HEK293 (cell line): ENCODE data around the gene CHN1.

Source experiments
- CTCF ChIA-PET: fragments of 350-600 bp; formaldehyde crosslinking; extraction: SDS; loops from one replicate; lab custom pipeline; 2021; ENCODE audit warnings: antibody characterized with exemption; lab: Yijun Ruan, JAX
- POLR2A ChIA-PET: fragments of 300-600 bp; formaldehyde crosslinking; extraction: SDS; loops from one replicate; lab custom pipeline; 2020; ENCODE audit warnings: antibody characterized with exemption, inconsistent platforms; lab: Yijun Ruan, JAX
- H3K27ac ChIP-seq: fragments of 200-500 bp; sonication (Bioruptor generic); 2 replicates; pipeline ENCODE4 v1.5.1; 2014; ENCODE audit warnings: low read depth, low read length, control low read depth, inconsistent platforms; ENCODE audit errors: extremely low read depth
- H3K36me3 ChIP-seq, 2 experiments: fragments of 200-500 bp in 1 of 2; sonication (Bioruptor generic) in 1 of 2; 1 replicate in 1 of 2; 2 replicates in 1 of 2; pipeline ENCODE4 v1.5.1; 2014 to 2017; ENCODE audit warnings: inconsistent platforms in 2 of 2, low read length in 2 of 2; ENCODE audit not compliant: control insufficient read depth in 2 of 2, insufficient read depth in 1 of 2
- H3K4me1 ChIP-seq: fragments of 200-500 bp; sonication (Bioruptor generic); 2 replicates; pipeline ENCODE4 v1.5.1; 2014; ENCODE audit warnings: mild to moderate bottlenecking, low read length, inconsistent platforms; ENCODE audit not compliant: control insufficient read depth, insufficient read depth
- H3K4me3 ChIP-seq: 2 replicates; pipeline ENCODE4 v1.5.1; 2011; ENCODE audit warnings: low read depth, mild to moderate bottlenecking, control low read depth, low read length, moderate library complexity
- H3K9me3 ChIP-seq: fragments of 200-500 bp; sonication (Bioruptor generic); 2 replicates; pipeline ENCODE4 v1.5.1; 2014; ENCODE audit warnings: low read depth, low read length, inconsistent platforms; ENCODE audit not compliant: control insufficient read depth, insufficient read depth
- AEBP2 ChIP-seq: fragments of 450-650 bp; formaldehyde crosslinking; IDR thresholded peaks from 2 replicates; pipeline ENCODE4 v1.5.1; 2016; ENCODE audit warnings: missing biosample characterization, missing genetic modification characterization, borderline replicate concordance
- BCL6B ChIP-seq: fragments of 450-650 bp; formaldehyde crosslinking; IDR thresholded peaks from 2 replicates; pipeline ENCODE4 v1.5.1; 2017; ENCODE audit warnings: missing biosample characterization, missing genetic modification characterization
- SCRT2 ChIP-seq: fragments of 450-650 bp; formaldehyde crosslinking; IDR thresholded peaks from 2 replicates; pipeline ENCODE4 v1.5.1; 2016; ENCODE audit warnings: missing biosample characterization, missing genetic modification characterization
- SETDB1 ChIP-seq: IDR thresholded peaks from one replicate; pipeline ENCODE4 v1.6.1; 2017; ENCODE audit warnings: mild to moderate bottlenecking, low read length, moderate library complexity, mixed read lengths; ENCODE audit not compliant: insufficient read length
- SP3 ChIP-seq: fragments of 450-650 bp; formaldehyde crosslinking; IDR thresholded peaks from 2 replicates; pipeline ENCODE4 v1.5.1; 2016; ENCODE audit warnings: missing biosample characterization, missing genetic modification characterization
- TRIM28 ChIP-seq: IDR thresholded peaks from 2 replicates; pipeline ENCODE4 v1.6.1; 2011; ENCODE audit warnings: low read length, control low read depth, borderline replicate concordance
- TSHZ1 ChIP-seq: fragments of 450-650 bp; formaldehyde crosslinking; IDR thresholded peaks from 2 replicates; pipeline ENCODE4 v1.5.1; 2016; ENCODE audit warnings: missing biosample characterization, missing genetic modification characterization, borderline replicate concordance
- ZBTB17 ChIP-seq: fragments of 450-650 bp; formaldehyde crosslinking; IDR thresholded peaks from 2 replicates; pipeline ENCODE4 v1.5.1; 2016; ENCODE audit warnings: missing biosample characterization, missing genetic modification characterization
- ZBTB21 ChIP-seq: fragments of 450-650 bp; formaldehyde crosslinking; IDR thresholded peaks from 2 replicates; pipeline ENCODE4 v1.5.1; 2017; ENCODE audit warnings: missing biosample characterization, missing genetic modification characterization
- ZNF114 ChIP-seq: fragments of 450-650 bp; formaldehyde crosslinking; IDR thresholded peaks from 2 replicates; pipeline ENCODE4 v1.5.0; 2017; ENCODE audit warnings: missing biosample characterization, missing genetic modification characterization
- ZNF121 ChIP-seq: fragments of 450-650 bp; formaldehyde crosslinking; IDR thresholded peaks from 2 replicates; pipeline ENCODE4 v1.5.1; 2016; ENCODE audit warnings: missing biosample characterization, missing genetic modification characterization
- ZNF18 ChIP-seq: fragments of 450-650 bp; formaldehyde crosslinking; IDR thresholded peaks from 2 replicates; pipeline ENCODE4 v1.5.1; 2016; ENCODE audit warnings: missing biosample characterization, missing genetic modification characterization
- ZNF19 ChIP-seq: fragments of 450-650 bp; formaldehyde crosslinking; IDR thresholded peaks from 2 replicates; pipeline ENCODE4; 2016; ENCODE audit warnings: missing biosample characterization, missing genetic modification characterization, low read depth
- ZNF292 ChIP-seq: fragments of 450-650 bp; formaldehyde crosslinking; IDR thresholded peaks from 2 replicates; pipeline ENCODE4 v1.5.1; 2016; ENCODE audit warnings: low read depth, missing biosample characterization, missing genetic modification characterization, borderline replicate concordance
- ZNF404 ChIP-seq: fragments of 450-650 bp; formaldehyde crosslinking; IDR thresholded peaks from 2 replicates; pipeline ENCODE4 v1.5.1; 2017; ENCODE audit warnings: missing biosample characterization, missing genetic modification characterization
- ZNF513 ChIP-seq: fragments of 450-650 bp; IDR thresholded peaks from 2 replicates; pipeline ENCODE4 v1.5.1; 2018; ENCODE audit warnings: missing biosample characterization, missing genetic modification characterization
- ZNF558 ChIP-seq: fragments of 450-650 bp; formaldehyde crosslinking; IDR thresholded peaks from 2 replicates; pipeline ENCODE4 v1.5.1; 2016; ENCODE audit warnings: missing biosample characterization, missing genetic modification characterization
- ZNF596 ChIP-seq: fragments of 450-650 bp; IDR thresholded peaks from 2 replicates; pipeline ENCODE4 v1.5.0; 2018; ENCODE audit warnings: missing biosample characterization, mild to moderate bottlenecking, missing genetic modification characterization, moderate library complexity
- ZNF639 ChIP-seq: fragments of 450-650 bp; formaldehyde crosslinking; IDR thresholded peaks from 2 replicates; pipeline ENCODE4 v1.5.1; 2016; ENCODE audit warnings: missing biosample characterization, missing genetic modification characterization
- ZNF704 ChIP-seq: fragments of 450-650 bp; formaldehyde crosslinking; IDR thresholded peaks from 2 replicates; pipeline ENCODE4 v1.5.1; 2016; ENCODE audit warnings: missing biosample characterization, missing genetic modification characterization
- ZNF707 ChIP-seq: fragments of 450-650 bp; formaldehyde crosslinking; IDR thresholded peaks from 2 replicates; pipeline ENCODE4 v1.5.1; 2016; ENCODE audit warnings: missing biosample characterization, missing genetic modification characterization
- ZSCAN23 ChIP-seq: fragments of 450-650 bp; formaldehyde crosslinking; IDR thresholded peaks from 2 replicates; pipeline ENCODE4 v1.5.1; 2016; ENCODE audit warnings: missing biosample characterization, missing genetic modification characterization

Gene CHN1

GRCh38 chr2:175017618-175018414, 12.6 kb upstream of the CHN1 start:
- TF ChIP-seq ZNF639 (tag by site-specific recombination) (no peak), ZNF513 (no peak), ZNF121 (tag by site-specific recombination) (no peak), ZNF558 (no peak), ZNF704 (tag by site-specific recombination) (no peak), ZBTB17 (tag by site-specific recombination) (no peak), TRIM28 (no peak), ZBTB21 (tag by site-specific recombination) (no peak), SP3 (tag by site-specific recombination) (no peak), ZNF19 (tag by site-specific recombination) (no peak)
- Histone ChIP-seq H3K36me3 (no peaks in the 10 kb centered on the region), H3K4me3 (no peak overlapping the region), H3K4me1 (no peaks in the 10 kb centered on the region), H3K9me3 (no peaks in the 10 kb centered on the region), H3K27ac (no peak overlapping the region)
- POLR2A ChIA-PET = no interaction called here
- CTCF ChIA-PET = interaction anchor here (0.8 kb wide), 1 partner anchor 264 kb away, joined by 3 read pairs; no protein-coding TSS in a partner anchor

GRCh38 chr2:175015340-175015739, 10.2 kb upstream of the CHN1 start:
- H3K36me3 ChIP-seq = no peaks in the 10 kb centered on the region
- POLR2A ChIA-PET = no interaction called here
- no peak overlapping the region for H3K27ac ChIP-seq
- H3K9me3 ChIP-seq = no peaks in the 10 kb centered on the region
- CTCF ChIA-PET = interaction anchor here (1.8 kb wide), 1 partner anchor 22 kb away, joined by 4 read pairs; no protein-coding TSS in a partner anchor
- peaks cover 7% of the 10 kb centered on the region for H3K4me1 ChIP-seq
- no peak overlapping the region for H3K4me3 ChIP-seq
- TF ChIP-seq ZSCAN23 (tag by site-specific recombination) (no peak), ZNF596 (no peak), SCRT2 (tag by site-specific recombination) (no peak), ZNF114 (tag by site-specific recombination) (no peak), TSHZ1 (no peak), BCL6B (no peak), ZNF18 (tag by site-specific recombination) (no peak), AEBP2 (no peak), ZNF404 (tag by site-specific recombination) (no peak), SETDB1 (no peak), ZNF292 (tag by site-specific recombination) (no peak), ZNF707 (tag by site-specific recombination) (no peak)
